Right atrium auricular region (tissue), 2 donors: ENCODE results near the gene OR1D2. TPM values are rescaled to one million over a fixed set of nuclear protein-coding genes. Genes with fewer than 3 reads are reported as not detected.

ENCODE experiments used
- DNase-seq: peaks from one replicate; pipeline ENCODE4 v3.0.0-alpha.2; 2019; ENCODE audit warnings: low spot score
- H3K27ac ChIP-seq, 2 donors: fragments of 200-600 bp; sonication (generic); 1 replicate in 1 of 2; 2 replicates in 1 of 2; pipeline ENCODE4 v1.5.1; 2016 to 2019
- H3K27me3 ChIP-seq, 2 donors: fragments of 200-600 bp; sonication (generic); one replicate each; pipeline versions ENCODE4 v1.5.1 to v1.6.0; 2017 to 2019
- H3K36me3 ChIP-seq: fragments of 200-600 bp; sonication (generic); one replicate; pipeline ENCODE4 v1.5.1; 2016
- H3K4me1 ChIP-seq, 2 donors: fragments of 200-600 bp; sonication (generic); one replicate each; pipeline versions ENCODE4 v1.5.1 to v1.6.0; 2017 to 2019
- H3K4me3 ChIP-seq, 2 donors: fragments of 200-600 bp; sonication (generic); 1 replicate in 1 of 2; 2 replicates in 1 of 2; pipeline ENCODE4 v1.5.1; 2017 to 2019; ENCODE audit warnings: mild to moderate bottlenecking in 1 of 2, moderate library complexity in 1 of 2
- H3K9me3 ChIP-seq, 2 donors: fragments of 200-600 bp; sonication (generic); one replicate each; pipeline ENCODE4 v1.5.1; 2019
- CTCF ChIP-seq, 2 donors: fragments of 200-600 bp; sonication (generic); IDR thresholded peaks; one replicate each; pipeline ENCODE4 v1.5.1; 2019; ENCODE audit warnings: antibody characterized with exemption in 2 of 2
- total RNA-seq, 2 donors: library from RNA; depleted of rRNA; stranded (reverse); fragments of >200 nt; gene quantifications; one replicate each; pipeline ENCODE4 v1.1.0, GENCODE V29; 2016

Gene OR1D2
- total RNA-seq, 2 donors from 2014 or later = not detected

DNA sequence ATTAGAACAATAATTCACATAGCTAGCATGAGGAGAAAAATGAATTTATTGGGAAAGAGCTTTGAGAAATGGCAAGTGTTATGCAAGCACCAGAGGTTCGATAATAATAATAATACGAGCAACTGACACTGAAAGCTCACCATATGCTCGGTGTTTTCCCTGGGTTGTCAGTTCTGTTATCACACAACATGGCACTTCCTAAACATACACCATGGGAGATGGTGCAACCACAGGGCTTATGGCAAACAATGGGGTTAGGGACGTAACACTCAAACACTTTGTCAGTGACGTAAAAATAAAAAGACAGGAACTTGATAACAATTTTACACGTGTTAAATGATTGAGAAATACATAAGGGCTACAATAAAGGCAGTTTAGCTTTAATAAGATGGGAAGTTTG lies 64.5 kb downstream of the OR1D2 start:
- no peak overlapping the region for H3K27ac ChIP-seq
- H3K36me3 ChIP-seq = no peaks in the 10 kb centered on the region
- no peaks in the 10 kb centered on the region for H3K27me3 ChIP-seq
- no peak for DNase-seq
- peaks cover 0 to 9% of the 10 kb centered on the region in 2 donors for H3K9me3 ChIP-seq
- no peak for TF ChIP-seq CTCF (IDR thresholded peaks at IDR 0.05)
- no peaks in the 10 kb centered on the region for H3K4me1 ChIP-seq
- no peak overlapping the region for H3K4me3 ChIP-seq

DNA sequence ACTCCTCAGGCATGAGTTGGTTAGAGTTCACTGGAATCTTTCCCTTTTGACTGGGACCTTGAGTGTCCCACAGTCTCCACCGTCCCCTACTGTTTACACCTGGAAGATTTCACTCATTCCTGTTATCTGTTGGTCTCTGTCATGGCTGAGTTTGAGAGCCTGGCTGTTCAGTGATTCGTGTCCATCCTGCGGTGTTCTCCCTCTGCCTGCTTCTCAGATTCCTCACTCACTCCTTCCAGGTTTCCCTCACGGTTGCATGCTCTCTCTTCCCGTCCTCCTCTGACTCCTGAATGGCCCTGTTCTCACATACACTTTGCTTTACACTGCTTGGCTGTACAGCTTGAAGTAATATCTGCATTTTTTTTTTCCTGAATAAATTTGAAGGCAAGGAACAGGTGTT lies 65.3 kb downstream of the OR1D2 start:
- H3K27me3 ChIP-seq = no peaks in the 10 kb centered on the region
- H3K4me3 ChIP-seq = no peak overlapping the region
- TF ChIP-seq CTCF (IDR thresholded peaks at IDR 0.05) = no peak
- H3K36me3 ChIP-seq = no peaks in the 10 kb centered on the region
- H3K27ac ChIP-seq = no peak overlapping the region
- H3K4me1 ChIP-seq = no peaks in the 10 kb centered on the region
- peaks cover 0 to 4% of the 10 kb centered on the region in 2 donors for H3K9me3 ChIP-seq
- DNase-seq = no peak

Other genes with a start within 250 kb of the OR1D2 start
- gene OR1D5, start 40.8 kb downstream of the OR1D2 start, total RNA-seq = not detected
- not detected for gene OR1G1, start 23.1 kb upstream of the OR1D2 start, total RNA-seq
- gene OR1A2, start 93.1 kb upstream of the OR1D2 start, total RNA-seq = not detected
- gene OR1A1, start 103.2 kb upstream of the OR1D2 start, total RNA-seq = not detected
- not detected for gene OR3A1, start 193.9 kb upstream of the OR1D2 start, total RNA-seq